Measurements from ENCODE around the gene RNF31. TPM values are rescaled to one million over a fixed set of nuclear protein-coding genes. Genes with fewer than 3 reads are reported as not detected.
A peak's percentile ranks its signal among the peaks of the same experiment; 100 is the strongest.

Gene RNF31
- total and polyA plus RNA-seq, 2 of the 13 experiments (the other 11 are each of a cell fraction or from before 2014, with no cell fraction given), result 48.2 to 86.8 TPM

DNA sequence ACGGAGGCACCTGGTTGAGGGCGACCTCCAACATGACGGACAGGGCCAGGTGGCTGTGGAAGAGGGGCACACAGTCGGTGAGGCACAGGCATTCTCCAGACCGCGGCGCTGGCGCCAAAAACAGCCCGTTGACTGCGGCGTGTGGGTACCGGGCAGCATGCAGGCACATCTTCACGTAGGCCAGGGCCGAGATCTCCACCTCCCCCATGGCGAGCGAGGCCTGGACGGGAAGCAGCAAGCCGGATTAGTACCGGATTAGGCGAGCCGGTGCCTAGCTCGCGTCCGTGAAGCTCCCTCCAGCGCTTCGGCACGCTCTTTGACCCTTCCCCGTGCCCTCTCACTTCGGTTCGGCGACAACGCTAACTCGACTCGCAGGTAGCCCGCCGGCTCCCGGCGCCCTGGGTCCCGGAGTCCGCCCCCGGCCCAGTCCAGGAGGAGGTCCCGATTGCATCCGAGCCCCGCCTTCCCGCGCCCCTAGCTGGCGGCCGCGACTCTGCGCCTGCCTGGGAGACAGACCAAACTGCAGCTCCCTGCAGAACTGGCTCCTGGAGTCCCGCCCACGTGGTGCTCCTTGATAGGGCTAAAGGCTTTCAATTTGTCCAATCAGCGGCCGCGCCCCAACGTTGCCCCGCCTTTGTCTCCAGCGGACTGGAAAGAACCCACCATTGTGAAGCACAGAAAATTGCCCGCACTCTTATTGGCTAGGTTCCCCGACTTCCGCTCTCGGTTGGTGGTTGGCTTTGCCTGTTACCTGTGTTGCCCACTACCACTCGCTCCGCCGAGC, 6.0 kb upstream of the RNF31 start, which contains the start of gene EMC9 (continued):
- TF ChIP-seq THAP8 (CRISPR knock-in tag; IDR thresholded peaks at IDR 0.05; ENCODE audit: borderline replicate concordance), result no peak
- peak; percentile 90 for TF ChIP-seq GABPB1 (CRISPR knock-in tag; IDR thresholded peaks at IDR 0.05)
- TF ChIP-seq, protein P1, sequence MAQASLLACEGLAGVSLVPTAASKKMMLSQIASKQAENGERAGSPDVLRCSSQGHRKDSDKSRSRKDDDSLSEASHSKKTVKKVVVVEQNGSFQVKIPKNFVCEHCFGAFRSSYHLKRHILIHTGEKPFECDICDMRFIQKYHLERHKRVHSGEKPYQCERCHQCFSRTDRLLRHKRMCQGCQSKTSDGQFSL (CRISPR knock-in tag; IDR thresholded peaks at IDR 0.05), result peak; percentile 91
- TF ChIP-seq STAT5B (CRISPR knock-in tag; IDR thresholded peaks at IDR 0.05), result 0 out of 2 replicates have a peak, but pooled peaks have one; percentile 14
- TF ChIP-seq TOE1 (CRISPR knock-in tag; IDR thresholded peaks at IDR 0.05), result no peak
- TF ChIP-seq CBX5 (CRISPR knock-in tag; IDR thresholded peaks at IDR 0.05; ENCODE audit: borderline replicate concordance), result peak; percentile 79
- TF ChIP-seq ZNF335 (CRISPR knock-in tag; IDR thresholded peaks at IDR 0.05), result peak; percentile 92; the same call in 1 of the 2 replicates
- no peak for TF ChIP-seq ZC3H13 (CRISPR knock-in tag; IDR thresholded peaks at IDR 0.05)
- TF ChIP-seq NBN (conservative IDR thresholded peaks at IDR 0.05), result no peak
- peak; percentile 97; the same call in 1 of the 2 replicates for TF ChIP-seq ZNF577 (CRISPR knock-in tag; IDR thresholded peaks at IDR 0.05; ENCODE audit: borderline replicate concordance, low read depth)
- peak; percentile 86 for TF ChIP-seq HNRNPLL (IDR thresholded peaks at IDR 0.05; ENCODE audit: low read depth, low read length, poor library complexity, severe bottlenecking)
- no peak for TF ChIP-seq ZNF460 (CRISPR knock-in tag; IDR thresholded peaks at IDR 0.05; ENCODE audit: borderline replicate concordance)
- no peak; the same call in 1 of the 2 replicates for TF ChIP-seq FOXM1 (CRISPR knock-in tag; IDR thresholded peaks at IDR 0.05)
- TF ChIP-seq TBL1XR1 (IDR thresholded peaks at IDR 0.05; ENCODE audit: borderline replicate concordance, low read length, partially characterized antibody), result no peak
- no peak for TF ChIP-seq ZNF850 (CRISPR knock-in tag; conservative IDR thresholded peaks at IDR 0.05)
- TF ChIP-seq, protein P2, sequence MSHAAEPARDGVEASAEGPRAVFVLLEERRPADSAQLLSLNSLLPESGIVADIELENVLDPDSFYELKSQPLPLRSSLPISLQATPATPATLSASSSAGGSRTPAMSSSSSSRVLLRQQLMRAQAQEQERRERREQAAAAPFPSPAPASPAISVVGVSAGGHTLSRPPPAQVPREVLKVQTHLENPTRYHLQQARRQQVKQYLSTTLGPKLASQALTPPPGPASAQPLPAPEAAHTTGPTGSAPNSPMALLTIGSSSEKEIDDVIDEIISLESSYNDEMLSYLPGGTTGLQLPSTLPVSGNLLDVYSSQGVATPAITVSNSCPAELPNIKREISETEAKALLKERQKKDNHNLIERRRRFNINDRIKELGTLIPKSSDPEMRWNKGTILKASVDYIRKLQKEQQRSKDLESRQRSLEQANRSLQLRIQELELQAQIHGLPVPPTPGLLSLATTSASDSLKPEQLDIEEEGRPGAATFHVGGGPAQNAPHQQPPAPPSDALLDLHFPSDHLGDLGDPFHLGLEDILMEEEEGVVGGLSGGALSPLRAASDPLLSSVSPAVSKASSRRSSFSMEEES (CRISPR knock-in tag; IDR thresholded peaks at IDR 0.05), result peak; percentile 73; the same call in 1 of the 2 replicates
- TF ChIP-seq, protein P3, sequence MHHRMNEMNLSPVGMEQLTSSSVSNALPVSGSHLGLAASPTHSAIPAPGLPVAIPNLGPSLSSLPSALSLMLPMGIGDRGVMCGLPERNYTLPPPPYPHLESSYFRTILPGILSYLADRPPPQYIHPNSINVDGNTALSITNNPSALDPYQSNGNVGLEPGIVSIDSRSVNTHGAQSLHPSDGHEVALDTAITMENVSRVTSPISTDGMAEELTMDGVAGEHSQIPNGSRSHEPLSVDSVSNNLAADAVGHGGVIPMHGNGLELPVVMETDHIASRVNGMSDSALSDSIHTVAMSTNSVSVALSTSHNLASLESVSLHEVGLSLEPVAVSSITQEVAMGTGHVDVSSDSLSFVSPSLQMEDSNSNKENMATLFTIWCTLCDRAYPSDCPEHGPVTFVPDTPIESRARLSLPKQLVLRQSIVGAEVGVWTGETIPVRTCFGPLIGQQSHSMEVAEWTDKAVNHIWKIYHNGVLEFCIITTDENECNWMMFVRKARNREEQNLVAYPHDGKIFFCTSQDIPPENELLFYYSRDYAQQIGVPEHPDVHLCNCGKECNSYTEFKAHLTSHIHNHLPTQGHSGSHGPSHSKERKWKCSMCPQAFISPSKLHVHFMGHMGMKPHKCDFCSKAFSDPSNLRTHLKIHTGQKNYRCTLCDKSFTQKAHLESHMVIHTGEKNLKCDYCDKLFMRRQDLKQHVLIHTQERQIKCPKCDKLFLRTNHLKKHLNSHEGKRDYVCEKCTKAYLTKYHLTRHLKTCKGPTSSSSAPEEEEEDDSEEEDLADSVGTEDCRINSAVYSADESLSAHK (CRISPR knock-in tag; IDR thresholded peaks at IDR 0.05; ENCODE audit: borderline replicate concordance), result no peak
- TF ChIP-seq HMG20B (CRISPR knock-in tag; conservative IDR thresholded peaks at IDR 0.05), result peak; percentile 81
- TF ChIP-seq HMGXB3 (CRISPR knock-in tag; IDR thresholded peaks at IDR 0.05; ENCODE audit: borderline replicate concordance), result no peak
- peak; percentile 91 for TF ChIP-seq SNAI1 (CRISPR knock-in tag; IDR thresholded peaks at IDR 0.05; ENCODE audit: borderline replicate concordance)

Data from HepG2 (cell line).